Stimulated activated CD8-positive, alpha-beta memory T cell treated with anti-CD3 and anti-CD28 coated beads, Interleukin-7, amount 100 ng/mL, for 4 hours (primary cell): ENCODE measurements around the gene EBI3.
"Not testable (repeated sequence)": the region's sequence is repeated elsewhere in the genome, so short reads cannot be mapped to it uniquely, and the experiment has no call there.

Experiments used
- DNase-seq, 2 donors: peaks; one replicate each; pipeline ENCODE4 v3.0.0-alpha.2; 2020; ENCODE audit warnings: low read depth in 2 of 2

The EBI3 gene

GRCh38 chr19:4234862-4235201 is 5.5 kb downstream of the EBI3 start:
- no peak for DNase-seq

- not testable (repeated sequence) for DNase-seq
Observed at GRCh38 chr19:4237510-4237909, 8.2 kb downstream of the EBI3 start.

- no peak for DNase-seq
Observed at GRCh38 chr19:4238831-4239230, 9.5 kb downstream of the EBI3 start.

- no peak for DNase-seq
Observed at GRCh38 chr19:4241824-4242430, 12.6 kb downstream of the EBI3 start.

GRCh38 chr19:4245938-4246337 is 16.6 kb downstream of the EBI3 start:
- not testable (repeated sequence) for DNase-seq

GRCh38 chr19:4246767-4247593 is 17.7 kb downstream of the EBI3 start, which contains the start of gene YJU2:
Gene YJU2, plus strand, starts transcription at chr19:4247080. Its CDS starts 67 bp downstream, at chr19:4247147.
- DNase-seq = peak; percentile 98 to 99

GRCh38 chr19:4256563-4256962 is 27.2 kb downstream of the EBI3 start:
- no peak for DNase-seq

- DNase-seq = no peak
Observed at GRCh38 chr19:4257025-4257424, 27.7 kb downstream of the EBI3 start.

GRCh38 chr19:4258181-4258580 is 28.9 kb downstream of the EBI3 start:
- no peak for DNase-seq

GRCh38 chr19:4260613-4261191 is 31.4 kb downstream of the EBI3 start:
- DNase-seq = no peak

GRCh38 chr19:4264812-4265211 is 35.5 kb downstream of the EBI3 start:
- DNase-seq = no peak

- DNase-seq = no peak
Observed at GRCh38 chr19:4266253-4267000, 37.1 kb downstream of the EBI3 start.

GRCh38 chr19:4267101-4267900 is 38.0 kb downstream of the EBI3 start:
- DNase-seq = peak; percentile 15 to 30

- no peak for DNase-seq
Observed at GRCh38 chr19:4267901-4268815, 38.8 kb downstream of the EBI3 start.

GRCh38 chr19:4268816-4269430 is 39.6 kb downstream of the EBI3 start:
- DNase-seq = no peak

- no peak for DNase-seq
Observed at GRCh38 chr19:4272894-4273293, 43.6 kb downstream of the EBI3 start.

- DNase-seq = not testable (repeated sequence)
Observed at GRCh38 chr19:4274321-4274686, 45.0 kb downstream of the EBI3 start.

- no peak for DNase-seq
Observed at GRCh38 chr19:4277191-4277696, 47.9 kb downstream of the EBI3 start.

GRCh38 chr19:4278010-4278409 is 48.7 kb downstream of the EBI3 start:
- no peak for DNase-seq
